Astrocyte of the spinal cord (primary cell): ENCODE results near the gene TAMM41.

ENCODE experiments used
- DNase-seq: peaks from one replicate; pipeline ENCODE4 v3.0.0; 2011; ENCODE audit warnings: low read depth, low spot score
- H3K4me3 ChIP-seq: 2 replicates; pipeline ENCODE4 v1.5.1; 2011; ENCODE audit warnings: low read depth, mild to moderate bottlenecking, low read length, moderate library complexity
- in situ Hi-C: cut with HindIII; loops from 2 replicates; pipeline ENCODE4 v1.10.0; 2017; ENCODE audit warnings: low sequenced_read_pairs
- TF ChIP-seq, protein P1 (sequence below): IDR thresholded peaks from 2 replicates; pipeline ENCODE4 v1.5.1; 2012; ENCODE audit warnings: low read depth, mild to moderate bottlenecking, low read length, inconsistent platforms

TAMM41 gene

DNA sequence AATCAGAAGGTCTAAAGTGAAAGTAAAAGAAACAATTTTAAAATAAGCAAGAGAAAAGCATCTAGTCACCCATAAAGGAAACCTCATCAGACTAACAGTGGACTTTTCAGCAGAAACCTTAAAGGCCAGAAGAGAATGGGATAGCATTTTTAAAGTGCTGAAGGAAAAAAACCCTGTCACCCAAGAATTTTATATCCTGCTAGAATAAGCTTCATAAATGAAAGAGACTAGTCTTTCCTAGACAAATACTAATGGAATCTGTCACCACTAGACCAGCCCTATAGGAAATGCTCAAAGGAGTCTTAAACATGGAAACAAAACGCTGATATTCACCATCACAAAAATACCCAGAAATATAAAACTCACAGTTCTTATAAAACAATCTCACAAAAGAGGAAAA, 46.9 kb downstream of the TAMM41 start:
- in situ Hi-C loops: no loop called here
- H3K4me3 ChIP-seq: no peak overlapping the region
- DNase-seq: no peak
- TF ChIP-seq, protein P1, sequence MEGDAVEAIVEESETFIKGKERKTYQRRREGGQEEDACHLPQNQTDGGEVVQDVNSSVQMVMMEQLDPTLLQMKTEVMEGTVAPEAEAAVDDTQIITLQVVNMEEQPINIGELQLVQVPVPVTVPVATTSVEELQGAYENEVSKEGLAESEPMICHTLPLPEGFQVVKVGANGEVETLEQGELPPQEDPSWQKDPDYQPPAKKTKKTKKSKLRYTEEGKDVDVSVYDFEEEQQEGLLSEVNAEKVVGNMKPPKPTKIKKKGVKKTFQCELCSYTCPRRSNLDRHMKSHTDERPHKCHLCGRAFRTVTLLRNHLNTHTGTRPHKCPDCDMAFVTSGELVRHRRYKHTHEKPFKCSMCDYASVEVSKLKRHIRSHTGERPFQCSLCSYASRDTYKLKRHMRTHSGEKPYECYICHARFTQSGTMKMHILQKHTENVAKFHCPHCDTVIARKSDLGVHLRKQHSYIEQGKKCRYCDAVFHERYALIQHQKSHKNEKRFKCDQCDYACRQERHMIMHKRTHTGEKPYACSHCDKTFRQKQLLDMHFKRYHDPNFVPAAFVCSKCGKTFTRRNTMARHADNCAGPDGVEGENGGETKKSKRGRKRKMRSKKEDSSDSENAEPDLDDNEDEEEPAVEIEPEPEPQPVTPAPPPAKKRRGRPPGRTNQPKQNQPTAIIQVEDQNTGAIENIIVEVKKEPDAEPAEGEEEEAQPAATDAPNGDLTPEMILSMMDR: no peak

DNA sequence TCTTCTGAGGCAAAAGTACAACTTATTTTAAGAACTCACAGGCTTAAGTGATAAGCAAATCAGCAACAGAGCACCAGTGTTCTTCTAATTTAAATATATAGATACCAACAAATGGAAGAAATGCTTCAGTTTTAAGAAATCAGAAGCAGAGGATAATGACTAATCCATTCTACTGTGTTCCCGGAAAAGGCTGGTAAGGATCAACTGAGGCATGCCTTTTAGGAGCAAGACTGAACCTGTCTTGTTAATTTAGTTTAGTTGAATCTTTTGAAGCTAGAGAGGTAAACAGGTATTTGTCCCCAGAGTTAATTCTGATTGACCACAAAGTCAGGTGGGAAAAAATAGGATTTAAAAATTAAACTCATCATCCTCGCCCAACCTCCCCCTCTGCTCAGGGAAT, 51.8 kb downstream of the TAMM41 start:
- in situ Hi-C loops: no loop called here
- H3K4me3 ChIP-seq: no peak overlapping the region
- DNase-seq: no peak
- TF ChIP-seq, protein P1: no peak

DNA sequence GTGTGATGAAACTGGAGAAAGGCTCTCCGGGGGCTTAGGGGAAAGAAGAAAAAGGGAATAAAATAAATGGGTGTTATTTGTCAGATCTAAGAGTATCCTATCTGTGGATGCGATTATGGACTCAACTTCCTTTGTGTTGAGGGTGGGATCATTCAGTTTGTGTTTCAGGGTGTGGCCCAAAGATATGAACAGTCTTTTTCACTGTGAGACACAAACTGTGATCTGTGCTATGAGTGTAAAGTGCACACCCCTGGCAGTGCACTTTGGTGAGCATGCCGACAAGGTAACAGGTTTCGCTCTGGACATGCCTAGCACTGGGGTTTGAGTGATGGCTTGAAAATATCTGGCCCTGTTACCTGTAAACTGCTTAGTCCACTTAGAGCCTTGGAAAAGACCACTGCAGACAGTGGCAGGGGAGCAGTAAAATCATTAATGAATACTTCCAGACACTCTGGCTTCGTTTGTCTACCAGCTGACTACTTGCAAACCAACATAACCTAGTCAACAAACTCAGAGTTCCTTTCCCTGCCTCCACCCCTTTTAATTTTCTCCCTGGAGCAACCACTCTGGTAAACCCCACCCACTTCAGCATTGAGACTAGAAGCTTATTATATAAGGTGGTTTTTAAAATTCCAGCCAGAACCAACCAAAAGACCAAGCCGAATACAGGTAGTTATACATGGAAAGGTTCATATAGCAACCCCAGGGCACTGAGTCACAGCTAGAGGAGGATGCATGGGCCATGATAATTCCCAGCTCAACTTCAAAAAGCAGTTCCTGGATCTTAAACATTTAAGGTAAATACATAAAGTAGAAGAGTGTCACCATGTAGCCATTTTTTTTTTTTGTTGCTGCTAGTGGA, 55.1 kb downstream of the TAMM41 start:
- in situ Hi-C loops: no loop called here
- no peak for DNase-seq
- TF ChIP-seq, protein P1: no peak

DNA sequence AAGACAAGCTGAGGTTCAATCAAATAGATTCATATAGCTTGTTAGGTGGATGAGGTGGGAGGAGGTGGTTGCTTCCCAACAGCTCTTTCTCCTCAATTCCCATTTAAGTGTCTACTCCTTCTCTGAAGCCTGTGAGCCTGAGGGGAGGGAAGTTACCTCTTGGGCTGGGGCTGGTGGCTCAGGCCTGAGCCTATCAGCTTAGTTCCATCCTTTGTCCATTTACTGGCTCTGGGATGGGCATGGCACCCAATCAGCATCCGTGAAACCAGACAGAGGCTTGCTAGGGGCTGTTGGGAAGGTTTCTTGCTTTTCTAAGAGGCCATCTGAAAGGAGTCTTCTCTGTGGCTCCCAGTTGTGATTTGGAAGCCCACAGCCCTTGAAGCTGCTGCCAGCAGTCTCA, 57.3 kb downstream of the TAMM41 start:
- H3K4me3 ChIP-seq: no peak overlapping the region
- TF ChIP-seq, protein P1: no peak
- DNase-seq: no peak
- in situ Hi-C loops: no loop called here

More for the DNA sequence above, 55.1 kb downstream of the TAMM41 start:
- H3K4me3 ChIP-seq: no peak overlapping the region

DNA sequence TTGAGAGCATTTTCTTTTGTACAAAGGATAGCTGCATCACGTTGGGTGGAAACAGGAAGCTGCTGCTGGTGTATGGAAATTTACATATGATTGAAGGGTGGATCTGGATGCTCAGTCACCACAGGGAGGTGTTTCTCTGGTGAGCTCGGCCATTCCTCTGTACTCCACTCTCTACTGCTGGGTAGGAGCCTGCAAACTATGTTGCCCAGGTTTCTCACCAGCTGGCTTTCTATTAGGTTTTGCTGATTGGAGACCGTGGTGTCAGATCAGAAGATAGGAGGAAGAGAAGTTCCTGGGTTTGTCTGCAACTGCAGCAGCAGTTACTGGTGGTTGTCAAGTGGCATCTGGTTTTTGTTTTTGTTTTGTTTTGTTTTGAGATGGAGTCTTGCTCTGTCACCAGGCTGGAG, 61.7 kb downstream of the TAMM41 start:
- no peak overlapping the region for H3K4me3 ChIP-seq
- in situ Hi-C loops: no loop called here
- TF ChIP-seq, protein P1: no peak
- no peak for DNase-seq

DNA sequence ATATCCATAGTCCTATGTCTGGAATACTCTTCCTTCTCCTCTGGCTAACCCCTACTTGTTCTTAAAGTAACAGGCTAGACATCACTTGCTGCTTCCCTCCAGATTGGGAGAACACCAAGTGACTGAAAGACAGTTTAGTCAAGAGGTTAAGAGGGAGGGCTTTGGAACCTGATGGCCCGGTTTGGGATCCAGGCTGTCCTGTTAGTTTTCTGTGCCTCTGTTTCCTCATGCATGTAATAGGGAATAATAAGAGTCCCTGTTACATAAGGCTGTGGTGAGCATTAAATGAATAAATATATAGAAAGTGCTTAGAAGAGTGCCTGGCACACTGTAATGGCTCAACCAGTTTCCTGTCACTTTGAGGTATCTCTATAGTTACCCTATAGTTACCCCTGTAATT, 66.3 kb downstream of the TAMM41 start:
- in situ Hi-C loops: no loop called here
- H3K4me3 ChIP-seq: no peak overlapping the region
- no peak for DNase-seq
- TF ChIP-seq, protein P1: no peak
